Panc1 (cell line): ENCODE data around the gene NCL. TPM values are rescaled to one million over a fixed set of nuclear protein-coding genes. Genes with fewer than 3 reads are reported as not detected.

Source experiments
- ATAC-seq: fragments of 200-7000 bp; cut with Tn5 transposase; 2 replicates; pipeline ENCODE4 v1.9.1; 2020; ENCODE audit warnings: mild to moderate bottlenecking, moderate library complexity
- BruUV-seq: library from RNA; stranded (reverse); fragments of 400-500 nt; replicated peaks from 2 replicates; lab custom pipeline; 2021; lab: Mats Ljungman, UMichigan
- CTCF ChIA-PET: fragments of 300-600 bp; sonication (Branson Sonifier 250); formaldehyde crosslinking; loops from one replicate; lab custom pipeline; 2022; ENCODE audit warnings: antibody characterized with exemption; lab: Charles Lee
- POLR2A ChIA-PET: fragments of 300-600 bp; sonication (Branson Sonifier 250); formaldehyde crosslinking; loops from one replicate; lab custom pipeline; 2022; ENCODE audit warnings: antibody characterized with exemption; lab: Charles Lee
- DNase-seq: peaks from one replicate; pipeline ENCODE4 v3.0.0-alpha.2; 2010; ENCODE audit warnings: low read depth, low spot score
- H3K27ac ChIP-seq: 2 replicates; pipeline ENCODE4 v1.5.1; 2011; ENCODE audit warnings: mild to moderate bottlenecking, low read length, inconsistent platforms
- H3K27me3 ChIP-seq: fragments of 200-500 bp; sonication (Bioruptor generic); 2 replicates; pipeline ENCODE4 v1.6.0; 2014; ENCODE audit warnings: low read length, inconsistent platforms; ENCODE audit not compliant: control insufficient read depth, insufficient read depth
- H3K36me3 ChIP-seq: fragments of 200-500 bp; sonication (Bioruptor generic); 2 replicates; pipeline ENCODE4 v1.5.1; 2014; ENCODE audit warnings: inconsistent platforms, mild to moderate bottlenecking, low read length, moderate library complexity; ENCODE audit not compliant: control insufficient read depth, insufficient read depth
- H3K4me1 ChIP-seq: 2 replicates; pipeline ENCODE4 v1.5.1; 2011; ENCODE audit warnings: inconsistent platforms, mild to moderate bottlenecking, low read length, moderate library complexity; ENCODE audit not compliant: control insufficient read depth, insufficient read depth
- H3K4me3 ChIP-seq, 2 experiments: 2 replicates each; pipeline ENCODE4 v1.5.1; 2011 to 2012; ENCODE audit warnings: low read depth in 2 of 2, low read length in 2 of 2, mild to moderate bottlenecking in 2 of 2, inconsistent platforms in 1 of 2, moderate library complexity in 1 of 2
- H3K9me3 ChIP-seq: fragments of 200-500 bp; sonication (Bioruptor generic); 2 replicates; pipeline ENCODE4 v1.5.1; 2014; ENCODE audit warnings: low read depth, mild to moderate bottlenecking, inconsistent platforms, low read length, moderate library complexity; ENCODE audit not compliant: control insufficient read depth, insufficient read depth
- CTCF ChIP-seq: fragments of 450-650 bp; IDR thresholded peaks from 2 replicates; pipeline ENCODE4 v1.5.1; 2017; ENCODE audit warnings: mild to moderate bottlenecking
- POLR2AphosphoS5 ChIP-seq: IDR thresholded peaks from 2 replicates; pipeline ENCODE4 v1.6.1; 2012; ENCODE audit warnings: mild to moderate bottlenecking, low read depth, low read length, moderate library complexity
- REST ChIP-seq, 2 experiments: IDR thresholded peaks; 2 replicates each; pipeline ENCODE4 v1.6.1; 2011 to 2012; ENCODE audit warnings: low read depth in 2 of 2, control low read depth in 1 of 2, low read length in 1 of 2, mild to moderate bottlenecking in 1 of 2, moderate library complexity in 1 of 2; ENCODE audit not compliant: insufficient read depth in 1 of 2
- SIN3A ChIP-seq: IDR thresholded peaks from 2 replicates; pipeline ENCODE4 v1.6.1; 2012; ENCODE audit warnings: low read depth, mild to moderate bottlenecking, low read length, moderate library complexity, borderline replicate concordance; ENCODE audit not compliant: insufficient read depth
- TCF7L2 ChIP-seq: IDR thresholded peaks from 2 replicates; pipeline ENCODE4 v1.6.1; 2011; ENCODE audit warnings: mild to moderate bottlenecking, low read depth, low read length, inconsistent platforms
- in situ Hi-C: cut with HindIII; loops from 2 replicates; pipeline ENCODE4 v1.10.0; 2016; ENCODE audit warnings: low sequenced_read_pairs, low pct_unique_long_range_greater_than_20kb
- intact Hi-C: fragments of 100-400 bp; cut with micrococcal nuclease; formaldehyde crosslinking; loops from one replicate; pipeline ENCODE4 v1.10.0; 2022; ENCODE audit not compliant: unreplicated experiment
- total RNA-seq: library from RNA; stranded (reverse); gene quantifications from one replicate; pipeline ENCODE4 v1.2.1, GENCODE V29; 2021; ENCODE audit not compliant: unreplicated experiment

The NCL gene
- total RNA-seq, 1 experiment from 2014 or later = 778 TPM

GRCh38 chr2:231452799-231453508 lies 11.3 kb downstream of the NCL start:
- DNase-seq (no peak), ATAC-seq (peak; percentile 69)
- ChIA-PET POLR2A (interaction anchor here (0.7 to 1.3 kb wide), 2 partner anchors 11 to 28 kb away, joined by 3 to 7 read pairs; partner anchors contain the start of gene NCL), CTCF (interaction anchor here (0.5 to 1.3 kb wide), 2 partner anchors 39 to 40 kb away, joined by 7 to 9 read pairs; no protein-coding TSS in a partner anchor)
- no peaks in the 10 kb centered on the region for H3K27me3 ChIP-seq
- in situ Hi-C loops (no loop called here), intact Hi-C loops (loop anchor here (5.0 kb wide), 1 partner anchor 226 kb away; no protein-coding TSS in a partner anchor)
- H3K4me3 ChIP-seq = no peak overlapping the region
- peak; percentile 80; the same call in 1 of the 2 replicates for TF ChIP-seq SIN3A
- TF ChIP-seq REST (IDR thresholded peaks at IDR 0.05; ENCODE audit: insufficient read depth in 1 of 2, low read depth in 2 of 2, low read length in 1 of 2) = no peak
- peak; percentile 85; the same call in 1 of the 2 replicates for TF ChIP-seq POLR2AphosphoS5
- peaks cover 31% of the 10 kb centered on the region for H3K4me1 ChIP-seq
- no TSS peak for BruUV-seq
- peaks cover 35% of the 10 kb centered on the region for H3K36me3 ChIP-seq
- H3K9me3 ChIP-seq = no peaks in the 10 kb centered on the region
- peak overlapping the region; percentile 44; the same call in 1 of the 2 replicates for H3K27ac ChIP-seq

GRCh38 chr2:231450548-231450989 lies 13.7 kb downstream of the NCL start:
- intact Hi-C loops = loop anchor here (5.0 kb wide), 1 partner anchor 223 kb away; no protein-coding TSS in a partner anchor
- peaks cover 20% of the 10 kb centered on the region for H3K4me1 ChIP-seq
- no peaks in the 10 kb centered on the region for H3K9me3 ChIP-seq
- TF ChIP-seq TCF7L2 (no peak), CTCF (no peak), SIN3A (no peak), POLR2AphosphoS5 (no peak; the same call in 1 of the 2 replicates)
- no peak for DNase-seq
- H3K4me3 ChIP-seq = no peak overlapping the region
- peaks cover 12% of the 10 kb centered on the region for H3K36me3 ChIP-seq
- ChIA-PET POLR2A (no interaction called here), CTCF (interaction anchor here (0.6 to 1.6 kb wide), 6 partner anchors 11 to 305 kb away, joined by 3 to 9 read pairs (median 4); no protein-coding TSS in a partner anchor)
- H3K27me3 ChIP-seq = no peaks in the 10 kb centered on the region
- no TSS peak for BruUV-seq
- no peak overlapping the region for H3K27ac ChIP-seq
- no peak for ATAC-seq
- in situ Hi-C loops = no loop called here
